HG02970 (cell line): ENCODE measurements around the gene DGKH.
"Not testable (repeated sequence)": the region's sequence is repeated elsewhere in the genome, so short reads cannot be mapped to it uniquely, and the experiment has no call there.

Source experiments
- ATAC-seq: cut with Tn5 transposase; IDR thresholded peaks from one replicate; pipeline ENCODE4 v1.9.1; 2021; ENCODE audit warnings: mild to moderate bottlenecking, moderate library complexity, moderate number of reproducible peaks; ENCODE audit not compliant: unreplicated experiment, low FRiP score

DGKH gene

DNA sequence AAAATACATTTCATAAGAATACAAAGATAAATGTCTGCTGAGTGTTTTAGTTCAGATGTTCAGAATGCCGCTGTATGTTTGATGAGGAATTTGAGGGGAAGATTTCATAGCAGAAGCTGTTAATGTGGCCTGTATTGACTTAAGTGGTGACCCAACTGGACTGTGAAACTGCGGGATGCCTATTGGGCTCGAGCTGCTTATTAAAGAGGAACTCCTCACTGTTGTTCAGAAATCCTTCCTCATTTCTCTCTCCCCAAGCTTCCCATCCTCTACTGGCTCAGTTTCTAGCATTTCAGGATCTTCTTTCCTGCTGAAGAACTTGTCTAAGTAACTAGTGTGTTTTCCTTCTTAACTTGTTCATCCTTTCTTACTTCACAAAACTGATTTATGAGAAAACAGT is 20.4 kb downstream of the DGKH start:
- ATAC-seq = no peak

DNA sequence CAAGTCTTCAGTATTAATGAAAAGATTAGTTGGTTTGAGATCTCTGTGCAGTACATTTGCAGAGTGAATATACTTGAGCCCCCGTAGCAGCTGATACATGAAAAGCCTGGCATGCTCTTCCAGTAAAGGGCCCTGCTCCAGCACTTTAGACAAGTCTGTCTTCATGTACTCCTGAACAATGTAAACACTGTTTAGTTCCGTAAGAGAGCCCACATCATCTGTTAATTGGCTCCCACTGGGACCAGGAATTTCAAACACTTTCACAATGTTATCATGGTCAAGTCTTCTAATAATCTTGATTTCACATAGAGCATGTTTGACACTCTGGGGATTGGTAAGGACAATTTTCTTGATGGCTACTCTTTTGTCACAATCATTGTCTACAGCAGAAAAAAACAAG is 22.2 kb downstream of the DGKH start:
- not testable (repeated sequence) for ATAC-seq

DNA sequence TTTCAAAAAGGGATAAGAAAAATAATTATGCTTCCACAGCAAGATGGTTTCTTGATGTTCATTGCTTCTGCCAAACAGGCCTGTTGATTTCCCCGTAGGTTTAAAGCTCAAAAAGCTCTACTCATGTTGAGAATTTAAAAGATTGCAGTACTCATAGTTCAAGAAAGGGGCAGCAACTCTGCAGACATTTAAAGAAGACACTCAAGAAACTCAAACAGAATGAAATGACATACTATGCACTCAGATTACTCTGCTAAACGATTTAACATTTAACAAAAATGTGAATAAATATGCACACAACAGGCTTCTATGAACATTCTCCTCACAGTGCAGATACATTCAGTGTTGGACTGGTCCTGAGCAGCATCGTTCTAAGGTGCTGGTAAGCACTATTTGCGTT is 22.7 kb downstream of the DGKH start:
- not testable (repeated sequence) for ATAC-seq

DNA sequence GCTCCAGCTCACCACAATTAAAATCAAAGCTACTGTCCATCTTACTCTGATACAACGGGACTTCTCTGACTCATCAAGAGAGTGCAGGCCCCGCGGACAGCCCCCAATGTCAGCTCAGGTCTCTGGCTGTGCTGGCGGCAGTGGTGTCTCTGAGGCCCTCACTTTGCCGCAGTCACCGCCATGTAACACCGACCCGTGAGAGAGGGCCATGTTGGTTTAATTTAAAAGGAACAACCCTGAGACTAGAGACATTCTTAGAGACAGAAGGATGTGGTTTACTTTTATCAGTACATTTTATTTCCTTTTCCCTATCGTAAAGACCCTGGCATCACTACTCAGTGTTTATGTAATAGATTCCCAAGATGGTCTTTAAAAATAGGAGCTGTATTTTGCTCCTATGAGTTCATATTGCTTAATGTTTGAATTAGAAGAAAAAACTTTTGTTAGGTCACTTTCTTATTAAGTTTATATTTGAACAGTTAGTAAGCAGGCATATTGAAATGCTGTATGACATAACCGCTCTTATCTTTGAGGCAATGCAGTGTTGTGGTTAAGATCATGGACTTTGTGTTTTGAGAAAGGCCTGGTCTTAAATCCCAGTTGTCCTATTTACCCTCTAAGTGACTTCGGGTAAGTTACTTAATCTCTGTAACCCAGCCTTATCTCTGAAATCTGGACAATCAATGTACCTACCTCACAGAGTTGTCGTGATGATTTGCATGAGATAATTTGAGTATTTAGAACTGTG is 23.4 kb downstream of the DGKH start:
- no peak for ATAC-seq

DNA sequence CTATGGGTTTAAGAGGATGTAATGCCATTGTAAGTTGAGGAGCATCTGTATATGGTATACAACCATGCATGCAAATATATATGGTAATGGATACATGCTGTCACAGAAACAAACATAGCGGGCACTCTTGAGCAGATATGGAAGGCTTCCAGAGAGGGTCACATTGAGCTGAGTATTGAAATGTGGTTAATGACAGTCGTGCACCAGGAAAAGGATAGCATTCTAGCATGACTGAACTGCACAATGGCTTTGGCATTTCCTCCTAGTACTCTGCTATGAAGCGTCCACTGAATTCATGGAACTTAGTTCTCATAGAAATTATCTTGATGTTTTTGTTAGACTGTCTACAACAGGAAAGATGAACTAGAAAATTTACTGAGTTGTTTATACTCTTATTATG is 25.2 kb downstream of the DGKH start:
- no peak for ATAC-seq

DNA sequence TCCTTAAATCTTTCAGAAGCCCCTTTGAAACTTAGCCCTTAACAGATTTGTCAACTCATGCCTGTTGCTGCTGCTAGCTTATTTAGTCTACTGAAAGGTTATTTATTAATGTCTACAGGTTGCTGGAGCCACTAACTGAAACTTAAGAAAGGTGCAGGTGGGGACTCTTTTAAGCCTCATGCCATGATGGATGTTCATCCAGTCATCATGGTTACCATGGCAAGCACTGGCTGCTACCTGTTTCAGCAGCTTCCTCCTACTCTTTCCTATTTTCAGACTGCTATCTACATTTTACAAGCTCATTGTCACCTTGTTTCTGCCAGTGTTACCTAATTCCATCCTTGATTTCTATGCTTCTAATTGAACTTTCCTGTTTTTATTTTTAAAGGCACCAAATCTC is 27.1 kb downstream of the DGKH start:
- no peak for ATAC-seq

DNA sequence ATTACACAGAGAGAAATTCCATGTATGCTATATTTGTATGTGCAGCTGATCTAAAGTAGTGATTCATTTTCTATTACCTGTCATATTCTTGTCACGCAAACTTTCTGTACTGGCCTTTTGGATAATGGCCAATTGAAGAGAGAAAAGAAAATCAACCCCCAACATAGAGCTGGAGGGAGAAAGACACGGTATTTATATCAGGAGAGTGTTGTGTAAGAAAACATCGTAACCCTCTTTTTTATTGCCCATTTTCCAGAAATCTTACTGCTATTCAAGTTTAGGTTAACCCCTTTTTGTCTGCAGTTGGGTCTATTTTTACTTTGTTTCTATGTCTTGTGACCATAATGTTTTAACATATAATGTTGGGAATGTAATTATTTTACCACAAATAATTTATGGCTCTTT is 27.9 kb downstream of the DGKH start:
- ATAC-seq = no peak

DNA sequence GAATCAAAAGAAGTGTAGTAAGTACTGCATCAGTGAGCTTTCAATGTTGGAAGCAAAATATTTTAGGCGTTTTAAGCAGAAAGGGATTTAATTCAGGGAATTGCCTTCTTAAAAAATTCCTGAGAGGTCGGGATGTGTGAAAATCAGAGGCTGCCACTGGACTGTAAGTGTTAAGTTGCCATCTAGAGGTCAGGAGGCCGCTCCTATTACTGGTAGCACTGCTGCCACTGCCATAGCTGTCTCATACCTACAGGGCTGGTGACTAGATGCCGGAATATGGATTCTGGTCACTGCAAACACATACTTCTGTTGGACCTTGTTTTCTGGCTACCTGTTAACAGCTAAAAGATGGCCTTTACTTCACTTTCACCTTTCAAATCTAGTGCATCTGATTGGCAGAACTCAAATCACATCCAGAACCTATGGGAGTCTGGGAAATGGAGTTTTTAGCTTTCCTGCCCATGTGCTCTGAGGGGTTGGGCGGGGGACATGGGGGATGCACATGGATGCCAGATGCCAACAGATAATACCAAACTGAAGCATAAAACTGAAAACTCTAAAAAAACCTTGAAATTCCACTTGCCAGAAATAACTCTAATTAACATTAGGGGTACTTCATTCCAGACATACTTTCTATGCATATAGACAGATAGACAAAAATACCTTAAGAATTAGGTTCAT is 29.8 kb downstream of the DGKH start:
- no peak for ATAC-seq

DNA sequence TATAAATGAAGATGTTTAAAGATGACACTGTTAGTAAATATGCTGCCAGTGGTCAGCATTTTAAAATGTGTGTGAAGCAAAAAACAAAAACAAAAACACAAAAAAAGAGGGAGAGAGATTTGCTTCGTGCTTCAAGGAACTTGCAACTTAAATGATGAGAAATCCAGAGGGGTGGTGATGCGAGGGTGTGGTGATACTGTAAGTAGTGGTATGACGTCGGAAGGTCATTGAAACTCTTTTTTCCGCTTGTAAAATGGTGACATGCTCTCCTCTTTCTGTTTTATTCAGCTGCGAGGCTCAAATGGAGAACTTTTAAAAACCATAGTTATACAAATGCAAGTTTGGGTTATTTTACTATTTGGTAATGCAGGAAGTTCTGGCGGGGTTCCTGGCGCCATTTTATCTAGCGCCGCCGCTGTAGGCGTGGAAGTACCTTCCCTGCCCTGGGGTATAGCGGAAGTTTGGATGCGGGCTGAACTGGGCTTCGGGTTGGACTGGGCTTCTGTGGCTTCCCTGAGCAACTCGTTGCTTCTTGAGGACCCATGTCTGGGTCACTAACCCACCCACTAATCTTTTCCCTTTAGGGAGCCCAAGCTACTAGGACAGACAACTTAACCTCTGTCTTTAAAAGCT is 34.8 kb downstream of the DGKH start:
- no peak for ATAC-seq

DNA sequence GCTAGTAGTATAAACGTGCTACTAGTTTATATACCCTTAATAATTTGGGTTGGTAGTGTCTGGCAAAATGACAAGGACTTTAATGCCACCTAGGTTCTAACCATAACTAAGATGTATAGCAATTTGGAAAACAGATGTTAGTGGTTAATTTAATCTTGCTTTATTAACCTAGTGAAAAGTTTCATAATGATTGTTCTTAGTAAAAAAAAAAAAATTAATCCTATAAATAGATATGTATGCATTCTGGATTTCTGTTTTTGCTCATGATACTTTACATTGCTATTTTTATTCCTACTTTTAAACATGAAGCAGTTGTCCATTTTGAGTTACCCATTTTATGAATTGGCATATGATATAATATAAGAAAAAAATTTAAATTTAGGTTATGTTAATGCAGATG is 36.3 kb downstream of the DGKH start:
- ATAC-seq = no peak

DNA sequence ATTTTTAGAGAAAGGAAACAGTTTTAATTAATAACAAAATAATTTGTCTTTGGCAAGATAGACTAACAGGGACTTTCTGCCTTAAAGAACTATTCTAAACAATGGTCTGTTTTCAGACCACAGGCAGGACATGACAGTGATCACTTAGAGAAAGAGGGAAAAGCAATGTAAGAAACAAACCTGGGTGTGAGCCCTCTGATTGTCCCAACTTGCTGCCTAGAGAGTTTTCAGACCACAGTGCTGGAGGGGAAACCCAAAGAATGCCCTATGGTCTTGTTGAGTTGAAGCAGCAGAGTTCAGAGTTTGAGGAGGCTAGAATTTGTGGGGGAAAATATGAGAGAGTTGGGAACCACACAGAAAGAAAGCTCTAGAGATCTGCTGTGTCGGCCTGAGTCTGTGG is 38.1 kb downstream of the DGKH start:
- ATAC-seq = no peak

DNA sequence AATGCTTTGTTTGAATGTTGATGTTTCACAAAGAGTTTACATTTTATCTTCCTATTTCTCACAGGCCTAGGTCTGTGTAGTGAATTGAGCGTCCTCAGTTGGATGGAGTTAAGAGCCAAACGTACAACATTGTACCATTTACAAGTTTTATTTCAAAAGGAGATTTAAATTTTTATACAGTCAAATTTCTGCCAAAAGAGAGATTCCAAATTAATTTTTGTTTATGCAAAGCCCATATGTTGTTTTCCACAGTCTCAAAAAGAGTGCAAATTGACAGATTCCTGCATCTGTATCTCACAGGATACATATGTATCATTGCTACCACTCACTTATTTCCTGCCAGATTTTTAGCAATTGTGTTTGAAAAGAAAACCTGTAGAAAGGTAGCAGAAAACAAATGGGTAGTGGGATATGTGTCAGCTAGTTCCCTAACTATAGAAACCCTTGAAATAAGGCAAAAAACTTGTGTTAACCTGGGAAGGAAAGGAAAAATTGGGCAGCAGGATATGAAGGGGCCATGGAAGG is 46.1 kb downstream of the DGKH start:
- no peak for ATAC-seq

DNA sequence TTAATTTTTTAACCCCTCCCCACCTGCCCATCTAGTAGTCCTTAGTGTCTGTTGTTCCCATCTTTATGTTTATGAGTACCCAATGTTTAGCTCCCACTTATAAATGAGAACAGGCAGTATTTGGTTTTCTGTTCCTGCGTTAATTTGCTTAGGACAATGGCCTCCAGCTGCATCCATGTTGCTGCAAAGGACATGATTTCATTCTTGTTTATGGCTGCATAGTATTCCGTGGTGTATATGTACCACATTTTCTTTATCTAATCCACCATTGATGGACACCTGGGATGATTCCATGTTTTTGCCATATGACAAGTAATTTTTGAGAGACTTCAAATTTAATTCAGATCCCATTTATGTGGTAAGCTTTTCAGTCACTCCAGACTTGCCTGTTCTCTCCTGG is 47.8 kb downstream of the DGKH start:
- not testable (repeated sequence) for ATAC-seq

DNA sequence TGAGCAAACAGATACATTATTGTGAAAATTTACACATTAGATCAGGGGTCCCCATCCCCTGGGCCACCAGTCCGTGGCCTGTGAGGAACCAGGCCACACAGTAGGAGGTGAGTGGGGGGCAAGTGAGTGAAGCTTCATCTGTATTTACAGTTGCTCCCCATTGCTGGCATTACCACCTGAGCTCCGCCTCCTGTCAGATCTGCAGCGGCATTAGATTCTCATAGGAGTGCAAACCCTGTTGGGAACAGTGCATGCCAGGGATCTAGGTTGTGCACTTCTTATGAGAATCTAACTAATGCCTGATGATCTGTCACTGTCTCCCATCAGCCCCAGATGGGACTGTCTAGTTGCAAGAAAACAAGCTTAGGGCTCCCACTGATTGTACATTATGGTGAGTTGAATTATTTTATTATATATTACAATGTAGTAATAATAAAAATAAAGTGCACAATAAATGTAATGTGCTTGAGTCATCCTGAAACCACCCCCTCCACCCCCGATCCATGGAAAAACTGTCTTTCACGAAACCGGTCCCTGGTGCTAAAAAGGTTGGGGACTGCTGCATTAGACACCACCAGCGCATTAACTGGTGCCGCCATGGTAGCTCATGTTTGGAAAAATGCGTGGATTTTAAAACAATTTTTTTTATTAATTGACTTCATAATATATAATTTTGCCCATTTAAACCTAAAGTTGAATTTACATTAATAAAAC is 51.7 kb downstream of the DGKH start:
- ATAC-seq = no peak

DNA sequence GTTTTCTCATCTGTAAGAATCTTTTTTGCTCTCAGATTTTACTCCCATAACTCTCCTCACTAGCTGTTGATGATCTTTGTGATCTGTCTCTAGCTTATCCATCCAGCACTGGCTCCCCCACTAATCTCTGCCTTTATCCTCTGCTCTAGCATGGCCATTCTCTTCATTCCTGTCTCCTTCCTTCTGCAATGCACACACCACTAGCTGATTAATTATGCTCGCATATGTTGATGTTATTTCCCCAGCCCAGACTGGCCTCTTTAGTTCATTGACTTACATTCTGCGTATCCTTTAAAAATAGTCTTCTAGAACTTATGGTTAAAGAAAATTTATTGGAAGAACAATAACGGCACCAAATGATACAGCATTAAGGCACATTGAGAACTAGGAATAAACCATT is 52.5 kb downstream of the DGKH start:
- no peak for ATAC-seq

DNA sequence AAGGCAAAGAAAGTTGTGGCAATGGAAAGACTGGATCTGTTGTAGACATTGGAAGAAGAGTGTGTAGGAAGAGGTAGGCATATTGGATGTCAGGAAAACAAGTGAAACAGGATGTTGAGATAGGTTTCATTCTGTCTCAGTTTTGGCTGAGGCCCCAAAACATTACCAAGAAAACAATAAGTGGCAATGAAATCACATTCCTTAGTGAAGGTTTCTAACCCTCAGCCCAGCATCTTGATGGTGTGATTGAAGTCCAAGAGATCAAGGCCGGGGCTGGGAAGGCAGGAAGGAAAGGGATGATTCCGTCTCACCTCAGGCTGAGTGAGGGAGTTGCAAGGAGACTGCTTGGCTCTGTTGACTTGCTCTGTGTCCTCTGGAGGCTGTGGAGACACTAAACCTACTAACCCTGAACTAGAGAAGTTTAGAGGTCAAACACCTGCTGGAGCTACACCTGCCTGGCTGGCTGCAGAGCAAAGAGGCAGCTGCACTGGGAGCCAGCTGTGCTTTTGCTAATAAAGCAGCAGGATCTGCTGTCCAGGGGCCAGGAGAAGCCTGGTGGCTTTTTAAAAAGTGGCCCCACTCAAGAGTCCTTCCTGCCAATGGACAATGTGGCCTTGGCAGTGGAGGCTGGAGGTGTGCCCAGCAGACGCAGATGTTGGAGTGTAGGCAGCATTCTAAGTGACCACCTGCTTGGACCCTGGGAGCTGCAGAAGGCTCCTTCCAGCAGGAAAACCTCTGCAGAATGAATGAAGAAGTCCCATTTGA is 53.6 kb downstream of the DGKH start:
- ATAC-seq = no peak

DNA sequence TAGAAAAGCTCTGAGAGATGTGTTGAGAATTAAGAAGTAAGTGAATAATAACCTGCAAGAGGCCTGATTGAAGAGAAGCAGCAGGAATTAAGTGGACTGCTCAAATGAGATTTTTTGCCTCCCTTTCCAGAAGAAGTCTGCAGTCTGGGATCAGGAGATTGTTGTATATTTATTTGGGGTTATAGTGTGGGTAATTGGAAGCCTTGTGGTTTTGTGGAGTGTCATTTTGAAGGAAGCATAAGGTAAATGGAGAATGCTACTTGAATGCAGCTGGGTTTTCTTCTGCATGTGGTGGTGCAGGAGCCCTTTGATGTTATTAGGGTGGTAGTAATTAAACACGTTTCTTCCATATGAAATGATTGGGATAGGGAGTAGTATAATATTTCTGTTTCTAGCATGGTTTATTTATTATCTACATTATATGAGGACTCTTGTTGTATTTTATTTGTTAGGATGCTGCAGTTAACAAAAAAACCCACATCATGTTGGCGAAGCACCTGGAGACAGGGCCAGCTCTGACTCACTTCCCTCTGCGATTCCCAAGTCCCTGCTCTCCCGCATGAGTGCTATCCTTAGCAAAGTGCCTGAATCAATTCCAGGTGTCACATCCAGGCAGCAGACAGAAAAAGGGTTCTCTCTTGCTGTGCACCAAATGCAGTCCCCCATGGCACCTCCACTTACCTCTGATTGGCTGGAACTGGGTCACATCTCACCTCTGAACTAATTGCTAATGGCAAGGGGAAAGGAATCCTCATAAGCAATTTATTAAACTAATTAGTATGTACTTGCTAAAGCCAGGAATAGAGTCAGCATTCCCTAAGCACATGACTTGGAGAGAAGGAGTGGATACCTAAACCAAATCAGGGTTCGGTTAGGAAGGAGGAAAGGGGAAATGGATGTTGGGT is 54.8 kb downstream of the DGKH start:
- no peak for ATAC-seq

DNA sequence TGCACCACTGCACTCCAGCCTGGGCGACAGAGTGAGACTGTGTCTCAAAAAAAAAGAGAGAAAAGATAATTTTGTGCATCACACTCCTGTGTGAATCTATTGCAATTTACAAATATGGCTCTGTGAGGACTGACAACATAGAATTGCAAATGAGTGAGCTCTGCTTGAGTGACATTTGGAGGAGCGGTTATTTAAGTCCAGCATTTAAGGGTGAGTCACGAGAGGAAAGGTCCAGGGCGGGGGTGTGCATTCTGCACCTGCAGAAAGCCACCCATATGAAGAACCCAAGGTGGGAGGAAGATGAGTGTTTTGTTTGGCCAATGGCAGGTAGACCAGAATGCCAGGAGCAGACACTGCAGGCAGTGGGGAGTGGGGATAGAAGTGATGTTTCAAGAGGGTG is 58.5 kb downstream of the DGKH start:
- ATAC-seq = no peak

DNA sequence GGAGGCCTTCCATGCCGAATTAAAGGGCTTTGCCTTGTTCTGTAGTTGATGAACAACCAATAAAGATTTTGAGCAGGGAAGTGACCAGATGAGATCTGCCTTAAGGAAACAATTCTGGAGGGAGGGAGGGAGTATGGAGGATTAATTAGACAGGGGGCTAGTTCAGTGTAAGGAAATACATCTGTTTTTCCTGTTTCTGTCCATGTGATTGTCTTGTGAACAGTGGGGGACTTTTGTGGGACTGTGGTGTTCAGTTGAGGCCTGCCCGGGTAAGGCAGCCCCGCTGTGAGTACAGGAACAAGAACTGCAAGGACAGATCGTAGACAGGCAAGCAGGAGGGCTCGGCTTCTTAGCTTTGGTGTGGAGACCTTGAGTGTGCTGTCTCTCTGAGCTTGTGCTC is 59.0 kb downstream of the DGKH start:
- ATAC-seq = no peak
